CD4-positive, alpha-beta T cell treated with Interleukin-15 for 1 hour (primary cell): ENCODE results near the gene IL1R1.

Experiments used
- DNase-seq: peaks from one replicate; pipeline ENCODE4 v3.0.0-alpha.2; 2020

Gene IL1R1

GRCh38 chr2:102209474-102209873 lies 66.9 kb downstream of the IL1R1 start:
- no peak for DNase-seq

GRCh38 chr2:102217032-102217431 lies 74.5 kb downstream of the IL1R1 start:
- no peak for DNase-seq

- DNase-seq, result no peak
Observed at GRCh38 chr2:102224824-102225739, 82.5 kb downstream of the IL1R1 start.

- DNase-seq, result no peak
Observed at GRCh38 chr2:102226171-102226570, 83.6 kb downstream of the IL1R1 start.

GRCh38 chr2:102226612-102227391 lies 84.3 kb downstream of the IL1R1 start:
- no peak for DNase-seq

GRCh38 chr2:102229141-102229769 lies 86.7 kb downstream of the IL1R1 start:
- no peak for DNase-seq
